GM23338 (cell line): ENCODE data around the gene TFDP3. TPM values are rescaled to one million over a fixed set of nuclear protein-coding genes. Genes with fewer than 3 reads are reported as not detected.
A peak's percentile ranks its signal among the peaks of the same experiment; 100 is the strongest.

Experiments used
- ATAC-seq: fragments of 200-7000 bp; cut with Tn5 transposase; 3 replicates; pipeline ENCODE4 v1.9.1; 2020
- DNase-seq: peaks from one replicate; pipeline ENCODE4 v3.0.0-alpha.2; 2015; ENCODE audit warnings: low spot score
- H2AFZ ChIP-seq: fragments of 200-600 bp; sonication (generic); 2 replicates; pipeline ENCODE4 v1.8.0; 2016; ENCODE audit warnings: antibody characterized with exemption, mild to moderate bottlenecking, moderate library complexity
- H3F3A ChIP-seq: fragments of 200-600 bp; sonication (generic); replicated peaks from 2 replicates; pipeline ENCODE4 v1.8.0; 2017; ENCODE audit warnings: antibody characterized with exemption, mixed run types, low read depth
- H3K27ac ChIP-seq: fragments of 200-600 bp; sonication (generic); 2 replicates; pipeline ENCODE4 v1.6.1; 2016; ENCODE audit warnings: low read depth
- H3K27me3 ChIP-seq: fragments of 200-600 bp; sonication (generic); 2 replicates; pipeline ENCODE4 v1.8.0; 2016; ENCODE audit warnings: mild to moderate bottlenecking, mixed run types, moderate library complexity; ENCODE audit not compliant: insufficient read depth
- H3K36me3 ChIP-seq: fragments of 200-600 bp; sonication (generic); 2 replicates; pipeline ENCODE4 v1.8.0; 2016; ENCODE audit warnings: mild to moderate bottlenecking; ENCODE audit not compliant: insufficient read depth
- H3K4me1 ChIP-seq: fragments of 200-600 bp; sonication (generic); 2 replicates; pipeline ENCODE4 v1.8.0; 2016; ENCODE audit warnings: mild to moderate bottlenecking, moderate library complexity; ENCODE audit not compliant: insufficient read depth
- H3K4me2 ChIP-seq: fragments of 200-600 bp; sonication (generic); 2 replicates; pipeline ENCODE4 v1.7.1; 2017; ENCODE audit warnings: mixed run types
- H3K4me3 ChIP-seq: fragments of 200-600 bp; sonication (generic); 2 replicates; pipeline ENCODE4 v1.6.1; 2016; ENCODE audit warnings: mixed run types
- H3K79me2 ChIP-seq: fragments of 200-600 bp; sonication (generic); replicated peaks from 2 replicates; pipeline ENCODE4 v1.8.0; 2017; ENCODE audit warnings: mild to moderate bottlenecking; ENCODE audit not compliant: insufficient read depth
- H3K9me2 ChIP-seq: fragments of 200-600 bp; sonication (generic); 2 replicates; pipeline ENCODE4 v1.8.0; 2017; ENCODE audit not compliant: insufficient read depth
- H4K20me1 ChIP-seq: fragments of 200-600 bp; sonication (generic); replicated peaks from 2 replicates; pipeline ENCODE4 v1.8.0; 2017; ENCODE audit warnings: mild to moderate bottlenecking; ENCODE audit not compliant: insufficient read depth
- H3K27ac Mint-ChIP-seq: 2 replicates; pipeline ENCODE4 v1.8.0; 2020; ENCODE audit warnings: inconsistent platforms, mild to moderate bottlenecking, moderate library complexity, mixed read lengths
- H3K27me3 Mint-ChIP-seq: 3 replicates; pipeline ENCODE4 v1.8.0; 2022; ENCODE audit warnings: low read depth, mild to moderate bottlenecking, moderate library complexity, mixed read lengths, inconsistent platforms; ENCODE audit not compliant: insufficient read depth, poor library complexity
- H3K36me3 Mint-ChIP-seq: 3 replicates; pipeline ENCODE4 v1.8.0; 2021; ENCODE audit warnings: low read depth, mild to moderate bottlenecking, inconsistent platforms, moderate library complexity, mixed read lengths
- H3K4me1 Mint-ChIP-seq: 3 replicates; pipeline ENCODE4 v1.8.0; 2020; ENCODE audit warnings: mild to moderate bottlenecking, inconsistent platforms, mixed read lengths
- H3K4me3 Mint-ChIP-seq: 3 replicates; pipeline ENCODE4 v1.8.0; 2021; ENCODE audit warnings: moderate library complexity, mild to moderate bottlenecking, inconsistent platforms, mixed read lengths
- H3K9me3 Mint-ChIP-seq: 3 replicates; pipeline ENCODE4 v1.8.0; 2020; ENCODE audit warnings: moderate library complexity, mild to moderate bottlenecking, inconsistent platforms, mixed read lengths
- CREB1 ChIP-seq: fragments of 250-450 bp; sonication (Bioruptor Pico); IDR thresholded peaks from 2 replicates; pipeline ENCODE4 v1.5.0; 2020; ENCODE audit warnings: low read depth, mild to moderate bottlenecking, moderate library complexity
- EZH2 ChIP-seq: fragments of 200-600 bp; sonication (generic); IDR thresholded peaks from one replicate; pipeline ENCODE4 v1.8.0; 2017; ENCODE audit warnings: antibody characterized with exemption, mild to moderate bottlenecking, low read depth; ENCODE audit not compliant: unreplicated experiment
- EZH2phosphoT487 ChIP-seq: fragments of 200-600 bp; sonication (generic); IDR thresholded peaks from one replicate; pipeline ENCODE4 v1.8.1; 2018; ENCODE audit warnings: antibody characterized with exemption; ENCODE audit not compliant: unreplicated experiment
- NANOG ChIP-seq: IDR thresholded peaks from 2 replicates; pipeline ENCODE4 v1.6.1; 2016; ENCODE audit warnings: antibody characterized with exemption, borderline replicate concordance
- POLR2AphosphoS5 ChIP-seq: IDR thresholded peaks from 2 replicates; pipeline ENCODE4 v1.6.1; 2016; ENCODE audit warnings: antibody characterized with exemption, low read depth
- STAT1 ChIP-seq: IDR thresholded peaks from one replicate; pipeline ENCODE4 v1.6.1; 2016; ENCODE audit warnings: antibody characterized with exemption; ENCODE audit not compliant: unreplicated experiment
- ZNF114 ChIP-seq: fragments of 250-450 bp; sonication (Bioruptor Pico); IDR thresholded peaks from 2 replicates; pipeline ENCODE4 v1.5.0; 2020; ENCODE audit warnings: mild to moderate bottlenecking, moderate library complexity
- ZNF331 ChIP-seq: fragments of 250-450 bp; sonication (Bioruptor Pico); IDR thresholded peaks from 2 replicates; pipeline ENCODE4 v1.5.0; 2020; ENCODE audit warnings: low read depth, mild to moderate bottlenecking, moderate library complexity
- polyA plus RNA-seq: library from polyadenylated mRNA; unstranded; fragments of >200 nt; fragmentation: Nextera tagmentation; extraction: Ambion mirVana; gene quantifications from 2 replicates; pipeline ENCODE4 v1.2.1, GENCODE V29; 2016
- total RNA-seq: library from RNA; depleted of rRNA; stranded (reverse); fragments of >200 nt; shearing (Covaris generic); gene quantifications from 2 replicates; pipeline ENCODE4 v1.2.3, GENCODE V29; 2014
- TF ChIP-seq, protein P1 (sequence below): IDR thresholded peaks from 2 replicates; pipeline ENCODE4 v1.6.1; 2016; ENCODE audit warnings: antibody characterized with exemption
- TF ChIP-seq, protein P2 (sequence below): fragments of 250-450 bp; sonication (Bioruptor Pico); IDR thresholded peaks from 2 replicates; pipeline ENCODE4 v1.5.0; 2020; ENCODE audit warnings: mild to moderate bottlenecking, moderate library complexity
- TF ChIP-seq, protein P3 (sequence below), 2 experiments: fragments of 200-600 bp in 1 of 2; sonication (generic) in 1 of 2; conservative IDR thresholded peaks; 2 replicates each; pipeline versions ENCODE4 v1.5.1 to v1.6.1; 2016 to 2017; ENCODE audit warnings: antibody characterized with exemption in 2 of 2, low read depth in 2 of 2, mild to moderate bottlenecking in 2 of 2, moderate library complexity in 1 of 2

TFDP3 gene
- total and polyA plus RNA-seq, 2 experiments from 2014 or later = not detected

DNA sequence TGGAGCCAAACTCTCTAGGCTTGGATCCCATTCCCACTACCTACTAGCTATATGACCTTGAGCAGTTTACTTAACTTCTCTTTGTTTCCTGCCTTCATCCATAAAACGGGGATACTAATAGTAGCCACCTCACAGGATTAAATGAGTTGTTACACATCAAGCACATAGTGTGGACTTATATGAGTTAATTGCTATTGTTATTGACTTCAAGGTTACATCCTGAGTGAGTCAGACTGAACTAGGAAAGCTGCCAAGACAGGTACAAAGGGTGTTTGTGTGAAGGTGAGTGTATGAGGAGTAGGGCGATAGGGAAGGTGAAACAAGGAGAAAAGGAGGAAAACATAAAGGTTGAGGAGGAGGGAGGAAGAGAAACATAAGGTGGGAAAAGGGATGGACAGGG is 32.2 kb downstream of the TFDP3 start:
- TF ChIP-seq CREB1 (CRISPR knock-in tag) = no peak
- H2AFZ ChIP-seq = no peak overlapping the region; the same call in 1 of the 2 replicates
- Mint-ChIP-seq H3K27me3 (no peaks in the 10 kb centered on the region), H3K4me3 (no peak overlapping the region), H3K4me1 (peaks cover 10% of the 10 kb centered on the region), H3K36me3 (no peaks in the 10 kb centered on the region), H3K9me3 (no peaks in the 10 kb centered on the region), H3K27ac (no peak overlapping the region)
- H3K4me2 ChIP-seq = no peak overlapping the region
- H3K4me3 ChIP-seq = no peak overlapping the region
- H4K20me1 ChIP-seq = no peaks in the 10 kb centered on the region
- H3F3A ChIP-seq = no peaks in the 10 kb centered on the region
- H3K9me2 ChIP-seq = no peaks in the 10 kb centered on the region
- no peak for DNase-seq
- no peak for ATAC-seq
- no peaks in the 10 kb centered on the region for H3K27me3 ChIP-seq
- H3K79me2 ChIP-seq = no peaks in the 10 kb centered on the region
- H3K27ac ChIP-seq = no peak overlapping the region
- H3K36me3 ChIP-seq = no peaks in the 10 kb centered on the region
- peaks cover 2% of the 10 kb centered on the region; the same call in 1 of the 2 replicates for H3K4me1 ChIP-seq

DNA sequence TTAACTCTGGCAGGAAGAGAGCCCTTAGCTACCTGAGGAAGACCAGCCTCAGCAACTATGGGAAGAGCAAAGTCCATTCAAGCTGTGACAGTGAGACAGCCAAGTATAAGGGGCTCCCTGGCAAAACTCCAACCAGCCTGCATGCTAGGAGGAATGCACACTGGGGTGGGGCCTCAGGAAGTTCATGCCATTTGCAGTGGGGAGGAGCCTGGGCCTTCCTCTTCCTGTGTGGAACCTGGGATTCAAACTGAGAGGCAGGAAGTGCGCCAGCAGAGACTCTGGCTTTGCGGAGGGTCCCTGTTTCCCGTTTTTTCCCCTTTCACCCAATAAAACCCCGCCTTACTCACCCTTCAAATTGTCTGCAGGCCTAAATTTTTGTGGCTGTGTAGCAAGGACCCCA is 33.0 kb downstream of the TFDP3 start:
- no peak overlapping the region for H3K4me3 Mint-ChIP-seq
- no peak overlapping the region for H3K27ac Mint-ChIP-seq
- no peaks in the 10 kb centered on the region for H3K36me3 ChIP-seq
- no peaks in the 10 kb centered on the region for H4K20me1 ChIP-seq
- H3K4me1 Mint-ChIP-seq = peaks cover 7% of the 10 kb centered on the region
- no peak overlapping the region for H3K4me3 ChIP-seq
- no peaks in the 10 kb centered on the region for H3K79me2 ChIP-seq
- no peaks in the 10 kb centered on the region for H3K27me3 Mint-ChIP-seq
- H3K4me2 ChIP-seq = no peak overlapping the region
- H3K27me3 ChIP-seq = no peaks in the 10 kb centered on the region
- DNase-seq = peak; percentile 15
- ATAC-seq = no peak
- H3K27ac ChIP-seq = no peak overlapping the region
- no peaks in the 10 kb centered on the region for H3K4me1 ChIP-seq
- H2AFZ ChIP-seq = peak overlapping the region; percentile 47
- H3K9me2 ChIP-seq = no peaks in the 10 kb centered on the region
- H3K36me3 Mint-ChIP-seq = no peaks in the 10 kb centered on the region
- no peaks in the 10 kb centered on the region for H3K9me3 Mint-ChIP-seq
- no peaks in the 10 kb centered on the region for H3F3A ChIP-seq
- TF ChIP-seq POLR2AphosphoS5 (no peak), ZNF114 (no peak), CREB1 (CRISPR knock-in tag) (no peak), EZH2phosphoT487 (no peak), NANOG (no peak), ZNF331 (CRISPR knock-in tag) (no peak), EZH2 (no peak), STAT1 (no peak)
- TF ChIP-seq, protein P1, sequence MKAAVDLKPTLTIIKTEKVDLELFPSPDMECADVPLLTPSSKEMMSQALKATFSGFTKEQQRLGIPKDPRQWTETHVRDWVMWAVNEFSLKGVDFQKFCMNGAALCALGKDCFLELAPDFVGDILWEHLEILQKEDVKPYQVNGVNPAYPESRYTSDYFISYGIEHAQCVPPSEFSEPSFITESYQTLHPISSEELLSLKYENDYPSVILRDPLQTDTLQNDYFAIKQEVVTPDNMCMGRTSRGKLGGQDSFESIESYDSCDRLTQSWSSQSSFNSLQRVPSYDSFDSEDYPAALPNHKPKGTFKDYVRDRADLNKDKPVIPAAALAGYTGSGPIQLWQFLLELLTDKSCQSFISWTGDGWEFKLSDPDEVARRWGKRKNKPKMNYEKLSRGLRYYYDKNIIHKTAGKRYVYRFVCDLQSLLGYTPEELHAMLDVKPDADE = no peak
- TF ChIP-seq, protein P2, sequence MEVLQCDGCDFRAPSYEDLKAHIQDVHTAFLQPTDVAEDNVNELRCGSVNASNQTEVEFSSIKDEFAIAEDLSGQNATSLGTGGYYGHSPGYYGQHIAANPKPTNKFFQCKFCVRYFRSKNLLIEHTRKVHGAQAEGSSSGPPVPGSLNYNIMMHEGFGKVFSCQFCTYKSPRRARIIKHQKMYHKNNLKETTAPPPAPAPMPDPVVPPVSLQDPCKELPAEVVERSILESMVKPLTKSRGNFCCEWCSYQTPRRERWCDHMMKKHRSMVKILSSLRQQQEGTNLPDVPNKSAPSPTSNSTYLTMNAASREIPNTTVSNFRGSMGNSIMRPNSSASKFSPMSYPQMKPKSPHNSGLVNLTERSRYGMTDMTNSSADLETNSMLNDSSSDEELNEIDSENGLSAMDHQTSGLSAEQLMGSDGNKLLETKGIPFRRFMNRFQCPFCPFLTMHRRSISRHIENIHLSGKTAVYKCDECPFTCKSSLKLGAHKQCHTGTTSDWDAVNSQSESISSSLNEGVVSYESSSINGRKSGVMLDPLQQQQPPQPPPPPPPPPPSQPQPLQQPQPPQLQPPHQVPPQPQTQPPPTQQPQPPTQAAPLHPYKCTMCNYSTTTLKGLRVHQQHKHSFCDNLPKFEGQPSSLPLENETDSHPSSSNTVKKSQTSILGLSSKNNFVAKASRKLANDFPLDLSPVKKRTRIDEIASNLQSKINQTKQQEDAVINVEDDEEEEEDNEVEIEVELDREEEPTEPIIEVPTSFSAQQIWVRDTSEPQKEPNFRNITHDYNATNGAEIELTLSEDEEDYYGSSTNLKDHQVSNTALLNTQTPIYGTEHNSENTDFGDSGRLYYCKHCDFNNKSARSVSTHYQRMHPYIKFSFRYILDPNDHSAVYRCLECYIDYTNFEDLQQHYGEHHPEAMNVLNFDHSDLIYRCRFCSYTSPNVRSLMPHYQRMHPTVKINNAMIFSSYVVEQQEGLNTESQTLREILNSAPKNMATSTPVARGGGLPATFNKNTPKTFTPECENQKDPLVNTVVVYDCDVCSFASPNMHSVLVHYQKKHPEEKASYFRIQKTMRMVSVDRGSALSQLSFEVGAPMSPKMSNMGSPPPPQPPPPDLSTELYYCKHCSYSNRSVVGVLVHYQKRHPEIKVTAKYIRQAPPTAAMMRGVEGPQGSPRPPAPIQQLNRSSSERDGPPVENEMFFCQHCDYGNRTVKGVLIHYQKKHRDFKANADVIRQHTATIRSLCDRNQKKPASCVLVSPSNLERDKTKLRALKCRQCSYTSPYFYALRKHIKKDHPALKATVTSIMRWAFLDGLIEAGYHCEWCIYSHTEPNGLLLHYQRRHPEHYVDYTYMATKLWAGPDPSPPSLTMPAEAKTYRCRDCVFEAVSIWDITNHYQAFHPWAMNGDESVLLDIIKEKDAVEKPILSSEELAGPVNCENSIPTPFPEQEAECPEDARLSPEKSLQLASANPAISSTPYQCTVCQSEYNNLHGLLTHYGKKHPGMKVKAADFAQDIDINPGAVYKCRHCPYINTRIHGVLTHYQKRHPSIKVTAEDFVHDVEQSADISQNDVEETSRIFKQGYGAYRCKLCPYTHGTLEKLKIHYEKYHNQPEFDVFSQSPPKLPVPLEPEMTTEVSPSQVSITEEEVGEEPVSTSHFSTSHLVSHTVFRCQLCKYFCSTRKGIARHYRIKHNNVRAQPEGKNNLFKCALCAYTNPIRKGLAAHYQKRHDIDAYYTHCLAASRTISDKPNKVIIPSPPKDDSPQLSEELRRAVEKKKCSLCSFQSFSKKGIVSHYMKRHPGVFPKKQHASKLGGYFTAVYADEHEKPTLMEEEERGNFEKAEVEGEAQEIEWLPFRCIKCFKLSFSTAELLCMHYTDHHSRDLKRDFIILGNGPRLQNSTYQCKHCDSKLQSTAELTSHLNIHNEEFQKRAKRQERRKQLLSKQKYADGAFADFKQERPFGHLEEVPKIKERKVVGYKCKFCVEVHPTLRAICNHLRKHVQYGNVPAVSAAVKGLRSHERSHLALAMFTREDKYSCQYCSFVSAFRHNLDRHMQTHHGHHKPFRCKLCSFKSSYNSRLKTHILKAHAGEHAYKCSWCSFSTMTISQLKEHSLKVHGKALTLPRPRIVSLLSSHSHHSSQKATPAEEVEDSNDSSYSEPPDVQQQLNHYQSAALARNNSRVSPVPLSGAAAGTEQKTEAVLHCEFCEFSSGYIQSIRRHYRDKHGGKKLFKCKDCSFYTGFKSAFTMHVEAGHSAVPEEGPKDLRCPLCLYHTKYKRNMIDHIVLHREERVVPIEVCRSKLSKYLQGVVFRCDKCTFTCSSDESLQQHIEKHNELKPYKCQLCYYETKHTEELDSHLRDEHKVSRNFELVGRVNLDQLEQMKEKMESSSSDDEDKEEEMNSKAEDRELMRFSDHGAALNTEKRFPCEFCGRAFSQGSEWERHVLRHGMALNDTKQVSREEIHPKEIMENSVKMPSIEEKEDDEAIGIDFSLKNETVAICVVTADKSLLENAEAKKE = no peak
- TF ChIP-seq, protein P3, sequence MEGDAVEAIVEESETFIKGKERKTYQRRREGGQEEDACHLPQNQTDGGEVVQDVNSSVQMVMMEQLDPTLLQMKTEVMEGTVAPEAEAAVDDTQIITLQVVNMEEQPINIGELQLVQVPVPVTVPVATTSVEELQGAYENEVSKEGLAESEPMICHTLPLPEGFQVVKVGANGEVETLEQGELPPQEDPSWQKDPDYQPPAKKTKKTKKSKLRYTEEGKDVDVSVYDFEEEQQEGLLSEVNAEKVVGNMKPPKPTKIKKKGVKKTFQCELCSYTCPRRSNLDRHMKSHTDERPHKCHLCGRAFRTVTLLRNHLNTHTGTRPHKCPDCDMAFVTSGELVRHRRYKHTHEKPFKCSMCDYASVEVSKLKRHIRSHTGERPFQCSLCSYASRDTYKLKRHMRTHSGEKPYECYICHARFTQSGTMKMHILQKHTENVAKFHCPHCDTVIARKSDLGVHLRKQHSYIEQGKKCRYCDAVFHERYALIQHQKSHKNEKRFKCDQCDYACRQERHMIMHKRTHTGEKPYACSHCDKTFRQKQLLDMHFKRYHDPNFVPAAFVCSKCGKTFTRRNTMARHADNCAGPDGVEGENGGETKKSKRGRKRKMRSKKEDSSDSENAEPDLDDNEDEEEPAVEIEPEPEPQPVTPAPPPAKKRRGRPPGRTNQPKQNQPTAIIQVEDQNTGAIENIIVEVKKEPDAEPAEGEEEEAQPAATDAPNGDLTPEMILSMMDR (conservative IDR thresholded peaks at IDR 0.05; ENCODE audit: low read depth in 2 of 2) = no peak
